HL-60 (cell line): ENCODE results near the gene TBCD.

Experiments used
- GABPA ChIP-seq: IDR thresholded peaks from 2 replicates; pipeline ENCODE4 v1.6.1; 2012; ENCODE audit warnings: low read depth
- REST ChIP-seq: IDR thresholded peaks from 2 replicates; pipeline ENCODE4 v1.6.1; 2012; ENCODE audit warnings: low read depth; ENCODE audit not compliant: insufficient replicate concordance

- TF ChIP-seq GABPA = no peak
- no peak for TF ChIP-seq REST
Measured at GRCh38 chr17:82745524-82745923, 6.3 kb upstream of the TBCD start.
